DMS53 (cell line): ENCODE results near the gene SARS1.
"Not testable (repeated sequence)": the region's sequence is repeated elsewhere in the genome, so short reads cannot be mapped to it uniquely, and the experiment has no call there.

Experiments
- DNase-seq: peaks from one replicate; lab custom pipeline; 2025; lab: John Stamatoyannopoulos, UW

The SARS1 gene

GRCh38 chr1:109192433-109192832 lies 21.3 kb upstream of the SARS1 start:
- DNase-seq = no peak

GRCh38 chr1:109193653-109194590 lies 19.8 kb upstream of the SARS1 start:
- peak; percentile 82 for DNase-seq

- DNase-seq = no peak
Observed at GRCh38 chr1:109197158-109198042, 16.3 kb upstream of the SARS1 start.

- no peak for DNase-seq
Observed at GRCh38 chr1:109198043-109198695, 15.5 kb upstream of the SARS1 start.

GRCh38 chr1:109198745-109199144 lies 15.0 kb upstream of the SARS1 start:
- DNase-seq = no peak

GRCh38 chr1:109199710-109200109 lies 14.0 kb upstream of the SARS1 start:
- no peak for DNase-seq

GRCh38 chr1:109201123-109201703 lies 12.5 kb upstream of the SARS1 start:
- DNase-seq = peak; percentile 57

GRCh38 chr1:109204484-109204883 lies 9.2 kb upstream of the SARS1 start:
- DNase-seq = no peak

GRCh38 chr1:109206339-109206738 lies 7.4 kb upstream of the SARS1 start:
- no peak for DNase-seq

GRCh38 chr1:109207467-109208103 lies 6.1 kb upstream of the SARS1 start:
- no peak for DNase-seq

GRCh38 chr1:109208394-109208793 lies 5.3 kb upstream of the SARS1 start:
- DNase-seq = no peak

- DNase-seq = peak; percentile 17
Observed at GRCh38 chr1:109208836-109209463, 4.8 kb upstream of the SARS1 start.

GRCh38 chr1:109210058-109210457 lies 3.7 kb upstream of the SARS1 start:
- DNase-seq = no peak

- no peak for DNase-seq
Observed at GRCh38 chr1:109213345-109213823, 334 bp upstream of the SARS1 start.

- peak; percentile 87 for DNase-seq
Observed at GRCh38 chr1:109214695-109215623, 1.2 kb downstream of the SARS1 start.

GRCh38 chr1:109216662-109217061 lies 2.9 kb downstream of the SARS1 start:
- no peak for DNase-seq

- DNase-seq = no peak
Observed at GRCh38 chr1:109218516-109218915, 4.8 kb downstream of the SARS1 start.

GRCh38 chr1:109221201-109221600 lies 7.5 kb downstream of the SARS1 start:
- DNase-seq = not testable (repeated sequence)

GRCh38 chr1:109225308-109225707 lies 11.6 kb downstream of the SARS1 start:
- DNase-seq = no peak
